HG03571 (cell line): ENCODE data around the gene S1PR2.
"Not testable (repeated sequence)": the region's sequence is repeated elsewhere in the genome, so short reads cannot be mapped to it uniquely, and the experiment has no call there.

ENCODE experiments used
- ATAC-seq: cut with Tn5 transposase; IDR thresholded peaks from one replicate; pipeline ENCODE4 v1.9.1; 2021; ENCODE audit not compliant: unreplicated experiment

Gene S1PR2

DNA sequence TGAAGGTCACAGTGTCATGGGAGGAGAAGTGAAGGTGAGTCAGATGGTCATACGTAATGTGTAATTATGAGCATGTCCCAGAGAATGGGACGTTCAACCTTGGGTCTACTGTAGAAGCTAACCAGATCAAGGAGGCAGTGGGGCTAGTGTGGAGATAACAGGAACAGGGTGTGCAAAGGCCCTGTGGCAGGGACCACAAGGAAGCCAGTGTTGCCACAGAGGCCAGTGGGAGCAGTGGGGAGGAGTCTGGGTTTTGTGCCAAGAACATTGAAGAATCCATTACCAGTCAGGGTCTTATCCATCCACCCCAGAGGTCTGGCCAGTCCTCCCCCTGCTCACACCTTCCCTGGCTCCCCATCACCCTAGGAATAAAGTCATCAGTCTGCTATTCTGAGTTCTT lies 24.2 kb upstream of the S1PR2 start:
- no peak for ATAC-seq

GRCh38 chr19:10254244-10254643 lies 23.1 kb upstream of the S1PR2 start:
- ATAC-seq, result no peak

- ATAC-seq, result no peak
Measured at GRCh38 chr19:10252707-10253106, 21.6 kb upstream of the S1PR2 start.

GRCh38 chr19:10251792-10252694 lies 20.9 kb upstream of the S1PR2 start, which contains the start of gene MRPL4:
MRPL4 (plus strand) TSS chr19:10252214; CDS start chr19:10252254, 40 bp downstream.
- peak; percentile 74 for ATAC-seq

- ATAC-seq, result no peak
Measured at GRCh38 chr19:10246511-10246910, 15.4 kb upstream of the S1PR2 start.

DNA sequence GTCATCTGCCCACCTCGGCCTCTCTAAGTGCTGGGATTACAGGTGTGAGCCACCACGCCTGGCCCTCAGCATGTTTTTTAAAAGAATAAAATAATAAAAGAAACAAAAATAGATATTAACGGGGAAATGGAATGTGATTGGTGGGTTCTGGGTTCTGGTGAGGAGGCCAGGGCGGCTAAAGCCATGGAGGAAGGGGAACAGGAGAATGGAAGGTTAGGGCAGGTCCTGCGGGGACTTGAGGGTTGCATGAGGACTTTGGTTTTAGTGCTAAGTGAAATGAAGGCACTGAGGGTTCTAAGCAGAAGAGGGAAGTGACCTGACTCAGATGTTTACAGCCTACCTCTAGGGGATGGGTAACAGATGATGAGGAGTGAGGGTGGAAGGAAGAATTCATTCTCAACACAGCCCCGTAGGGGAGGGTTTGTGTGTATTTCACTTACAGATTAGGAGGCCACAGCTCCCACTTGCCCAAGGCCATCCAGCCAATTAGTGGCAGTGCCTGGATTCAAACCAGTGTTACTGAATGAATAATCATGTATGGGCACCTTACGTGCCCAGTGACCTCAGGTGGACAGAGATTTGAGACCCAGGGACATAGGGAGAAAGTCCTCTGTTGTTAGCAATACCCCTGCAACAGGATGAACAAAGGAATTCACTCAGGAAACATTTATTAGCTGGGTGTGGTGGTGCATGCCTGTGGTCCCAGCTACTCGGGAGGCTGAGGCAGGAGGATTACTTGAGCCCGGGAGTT lies 14.2 kb upstream of the S1PR2 start:
- ATAC-seq, result no peak

GRCh38 chr19:10243606-10244005 lies 12.5 kb upstream of the S1PR2 start:
- no peak for ATAC-seq

DNA sequence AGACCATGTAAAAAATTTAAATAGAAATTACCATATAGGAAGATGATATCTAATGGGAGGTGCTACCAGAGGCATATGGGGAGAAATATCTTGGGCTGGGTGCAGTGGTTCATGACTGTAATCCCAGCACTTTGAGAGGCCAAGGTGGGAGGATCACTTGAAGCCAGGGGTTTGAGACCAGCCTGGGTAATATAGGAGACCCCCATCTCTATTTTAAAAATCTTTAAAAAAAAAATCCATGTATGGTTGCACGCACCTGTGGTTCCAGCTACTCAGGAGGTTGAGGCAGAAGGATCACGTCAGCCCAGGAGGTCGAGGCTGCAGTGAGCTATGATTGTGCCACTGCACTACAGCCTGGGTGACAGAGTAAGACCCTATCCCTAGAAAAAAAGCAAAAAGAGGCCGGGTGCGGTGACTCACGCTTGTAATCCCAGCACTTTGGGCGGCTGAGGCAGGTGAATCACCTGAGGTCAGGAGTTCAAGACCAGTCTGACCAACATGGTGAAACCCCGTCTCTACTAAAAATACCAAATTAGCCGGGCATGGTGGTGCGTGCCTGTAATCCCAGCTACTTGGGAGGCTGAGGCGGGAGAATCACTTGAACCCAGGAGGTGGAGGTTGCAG lies 10.8 kb upstream of the S1PR2 start:
- ATAC-seq, result not testable (repeated sequence)

DNA sequence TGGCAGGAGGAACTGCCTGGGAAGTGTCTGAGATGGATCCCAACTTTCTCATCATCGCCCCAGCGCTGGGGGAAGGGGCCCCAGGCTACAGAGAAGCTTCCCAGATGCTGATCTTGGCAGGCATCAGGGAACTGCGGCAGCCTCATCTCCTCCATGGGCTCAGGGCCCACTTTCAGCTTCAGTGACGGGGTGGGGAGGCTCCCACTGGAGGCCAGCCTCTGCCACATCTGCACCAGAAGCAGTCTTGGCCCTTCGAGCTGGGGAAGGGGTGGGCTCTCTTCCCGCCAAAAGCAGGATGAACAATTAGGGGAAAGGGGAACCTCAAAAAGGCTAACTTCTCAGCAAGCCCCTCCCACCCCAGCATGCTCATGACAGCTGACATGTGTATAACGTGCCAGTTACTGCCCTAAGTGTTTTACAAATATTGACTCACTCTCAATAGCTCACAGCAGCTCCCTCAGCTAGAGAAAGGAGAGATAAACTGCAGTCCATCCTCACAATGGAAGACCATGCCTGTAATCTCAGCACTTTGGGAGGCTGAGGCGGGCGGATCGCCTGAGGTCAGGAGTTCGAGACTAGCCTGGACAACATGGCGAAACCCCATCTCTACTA lies 7.1 kb upstream of the S1PR2 start:
- no peak for ATAC-seq

DNA sequence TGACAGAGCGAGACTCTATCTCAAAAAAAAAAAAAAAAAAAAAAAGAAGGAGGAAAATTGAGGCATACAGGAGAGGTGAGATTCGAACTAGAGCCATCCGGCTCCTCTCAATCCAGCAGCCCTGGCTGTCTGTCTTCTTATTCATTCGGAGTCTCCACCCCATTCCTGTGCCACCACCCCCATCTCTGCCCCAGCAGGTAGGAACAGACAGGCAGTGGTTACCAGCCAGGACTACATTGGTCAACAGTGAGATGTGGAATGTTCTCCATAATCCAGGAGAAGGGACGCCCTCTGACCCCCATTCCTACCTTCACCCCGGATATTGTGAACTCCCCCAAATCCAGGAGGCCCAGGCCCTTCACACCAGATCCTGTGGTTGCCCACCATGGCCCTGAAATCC lies 6.6 kb upstream of the S1PR2 start:
- no peak for ATAC-seq

DNA sequence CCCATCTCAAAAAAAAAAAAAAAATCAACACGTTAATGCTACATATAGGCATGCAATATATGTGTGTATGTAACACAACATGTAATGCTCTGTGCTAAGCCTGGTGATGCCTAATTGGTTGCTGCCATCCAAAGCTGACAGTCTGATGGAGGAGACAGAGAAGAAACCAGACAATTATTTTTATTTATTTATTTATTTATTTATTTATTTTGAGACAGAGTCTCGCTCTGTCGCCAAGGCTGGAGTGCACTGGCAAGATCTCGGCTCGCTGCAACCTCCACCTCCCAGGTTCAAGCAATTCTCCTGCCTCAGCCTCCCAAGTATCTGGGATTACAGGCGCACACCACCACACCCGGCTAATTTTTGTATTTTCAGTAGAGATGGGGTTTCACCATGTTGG lies 4.3 kb upstream of the S1PR2 start:
- not testable (repeated sequence) for ATAC-seq

DNA sequence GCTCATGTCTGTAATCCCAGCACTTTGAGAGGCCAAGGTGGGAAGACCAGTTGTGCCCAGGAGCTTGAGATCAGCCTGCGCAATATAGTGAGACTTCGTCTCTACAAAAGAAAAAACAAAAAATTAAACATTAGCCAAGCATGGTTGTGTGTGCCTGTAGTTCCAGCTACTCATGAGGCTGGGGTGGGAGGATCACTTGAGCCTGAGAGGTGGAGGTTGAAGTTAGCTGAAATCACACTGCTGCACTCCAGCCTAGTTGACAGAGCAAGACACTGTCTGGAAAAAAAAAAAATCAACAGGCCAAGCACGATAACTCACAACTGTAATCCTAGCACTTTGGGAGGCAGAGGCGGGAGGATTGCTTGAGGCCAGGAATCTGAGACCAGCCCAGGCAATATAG lies 3.9 kb upstream of the S1PR2 start:
- no peak for ATAC-seq

- no peak for ATAC-seq
Measured at GRCh38 chr19:10233946-10234345, 2.8 kb upstream of the S1PR2 start.

DNA sequence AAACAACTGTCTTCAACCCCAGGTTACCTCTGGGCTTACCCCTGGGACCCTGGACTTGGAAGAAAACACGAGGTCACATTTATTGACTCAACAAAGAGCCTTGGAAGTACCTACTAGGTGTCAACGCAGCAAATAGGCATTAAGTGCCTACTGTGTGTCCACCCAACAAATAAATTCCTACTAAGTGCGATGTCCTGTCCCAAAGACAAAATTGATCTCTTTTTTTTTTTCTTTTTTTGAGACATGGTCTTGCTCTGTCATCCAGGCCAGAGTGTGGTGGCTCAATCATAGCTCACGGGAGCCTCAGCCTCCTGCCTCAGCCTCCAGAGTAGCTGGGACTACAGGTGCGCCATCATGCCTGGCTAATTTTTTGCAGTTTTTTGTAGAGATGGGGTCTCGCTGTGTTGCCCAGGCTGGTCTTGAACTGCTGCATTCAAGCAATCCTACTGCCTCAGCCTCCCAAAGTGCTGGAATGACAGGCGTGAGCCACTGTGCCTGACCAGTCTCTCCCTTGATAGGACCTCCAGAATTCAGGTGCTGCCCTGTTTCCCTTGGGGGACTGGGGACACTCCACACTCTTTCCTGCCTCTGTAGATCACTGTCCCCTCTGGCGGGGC lies 589 bp upstream of the S1PR2 start:
- ATAC-seq, result peak; percentile 3

DNA sequence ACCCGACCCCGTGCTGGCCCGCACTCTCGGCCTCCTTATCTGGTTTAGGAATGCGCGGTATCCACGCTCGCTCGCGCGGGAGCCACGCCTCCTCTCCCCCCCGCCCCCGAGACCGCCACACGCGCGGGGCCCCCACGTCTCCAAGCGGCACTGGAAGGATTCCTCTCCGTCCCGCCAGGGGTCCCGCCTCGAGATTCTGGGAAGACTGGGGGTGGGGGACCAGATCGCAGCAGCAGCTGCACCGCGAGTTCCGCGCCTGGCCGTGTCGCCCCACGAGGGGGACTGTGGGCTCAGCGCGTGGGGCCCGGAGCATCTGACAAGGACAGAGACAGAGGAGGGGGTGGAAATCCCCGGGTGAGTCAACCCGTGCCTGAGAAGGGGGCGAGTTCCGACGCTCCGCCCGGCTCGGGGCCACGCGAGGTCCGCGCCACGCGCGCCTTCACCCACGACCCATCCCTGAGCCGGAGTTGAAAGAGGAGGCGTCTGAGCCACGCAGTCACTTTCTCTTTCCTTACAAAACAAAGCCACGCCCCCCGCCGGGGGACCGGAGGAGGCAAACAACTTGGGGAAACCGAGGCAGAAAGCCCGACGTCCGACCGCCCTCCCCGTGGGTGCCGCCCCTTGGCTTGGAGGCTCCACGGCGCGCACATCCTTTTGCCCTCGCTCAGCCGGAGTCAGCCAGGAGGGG lies 814 bp downstream of the S1PR2 start:
- no peak for ATAC-seq

DNA sequence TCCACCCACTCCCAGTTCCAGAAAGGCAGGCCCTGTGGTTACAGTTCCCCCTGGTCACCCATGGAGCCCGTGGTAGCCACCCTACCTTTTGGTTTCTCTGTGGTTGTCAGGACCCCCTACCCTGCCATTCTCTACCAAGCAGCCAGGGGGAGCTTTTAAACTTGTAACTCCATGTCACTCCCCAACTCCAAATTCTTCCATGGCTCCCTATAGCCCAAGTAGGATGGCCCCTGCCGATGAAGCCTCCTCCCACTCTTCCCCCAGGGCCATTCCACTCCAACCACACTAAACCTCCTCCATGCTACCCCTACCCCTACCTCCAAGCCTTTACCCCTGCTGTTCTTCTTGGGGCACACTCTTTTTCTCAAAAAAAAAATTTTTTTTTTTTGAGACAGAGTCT lies 2.2 kb downstream of the S1PR2 start:
- ATAC-seq, result no peak

DNA sequence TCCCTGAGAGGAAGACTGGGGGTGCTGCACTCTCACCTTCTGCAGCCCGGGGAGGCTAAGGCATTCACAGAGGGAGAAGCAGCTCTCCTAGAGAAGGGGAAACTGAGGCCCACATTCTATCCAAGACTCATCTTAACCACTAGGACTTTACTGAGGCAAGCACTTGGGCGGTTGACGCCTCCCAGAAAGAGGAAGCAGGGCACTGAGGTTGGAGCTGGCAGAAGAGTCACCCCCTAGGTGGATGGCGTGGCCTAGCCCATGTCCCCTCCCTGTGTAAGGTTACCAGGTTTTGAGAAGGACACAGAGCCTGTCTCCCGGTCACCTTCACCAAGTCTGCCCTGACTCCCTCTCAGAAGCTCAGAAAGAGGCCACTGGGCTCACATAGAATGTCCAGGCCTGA lies 2.7 kb downstream of the S1PR2 start:
- ATAC-seq, result no peak

GRCh38 chr19:10227026-10227971 lies 3.8 kb downstream of the S1PR2 start:
- no peak for ATAC-seq

- ATAC-seq, result no peak
Measured at GRCh38 chr19:10226376-10227025, 4.6 kb downstream of the S1PR2 start.
